ENCODE data around the gene SMIM41.

Gene SMIM41

DNA sequence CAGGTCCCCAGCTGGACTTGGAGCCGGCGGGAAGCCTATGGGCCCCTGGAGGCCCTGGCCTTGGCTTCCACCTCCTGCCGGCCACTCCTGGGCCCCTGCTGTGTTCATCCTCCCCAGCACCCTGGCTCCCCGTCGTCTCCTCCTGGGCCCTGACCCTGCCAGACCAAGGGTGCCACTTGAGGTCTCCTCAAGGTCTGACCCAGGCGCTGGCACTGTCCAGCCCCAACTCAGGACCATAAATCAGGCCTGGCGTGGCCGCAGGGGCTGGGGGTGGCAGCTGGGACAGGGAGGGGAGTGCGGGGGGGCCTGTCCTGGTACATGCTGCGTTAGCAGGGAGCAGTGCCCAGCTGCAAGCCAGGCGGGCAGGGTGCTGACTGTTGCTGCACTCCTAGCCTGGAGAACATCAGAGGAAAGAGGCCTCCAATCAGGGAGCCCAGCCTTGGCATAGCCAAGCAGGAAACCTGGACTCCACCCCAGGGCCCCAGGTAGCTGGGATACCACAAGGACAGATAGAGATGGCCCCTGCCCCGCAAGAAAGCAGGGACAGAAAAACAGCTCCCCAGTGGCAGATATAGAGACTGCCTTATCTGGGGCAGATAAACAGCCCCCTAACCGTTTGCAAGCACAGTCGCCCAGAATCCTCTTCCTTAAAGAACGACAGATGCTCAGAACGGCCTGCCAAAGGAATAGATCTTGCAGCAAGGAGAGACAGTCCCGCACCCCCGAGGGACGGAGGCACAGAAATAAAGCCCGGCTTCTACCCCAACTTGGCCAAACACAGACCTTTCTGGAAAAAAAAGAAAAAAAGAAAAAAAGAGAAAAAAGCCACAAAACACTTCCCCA, 16.2 kb upstream of the SMIM41 start:
- DNase-seq, result no peak

DNA sequence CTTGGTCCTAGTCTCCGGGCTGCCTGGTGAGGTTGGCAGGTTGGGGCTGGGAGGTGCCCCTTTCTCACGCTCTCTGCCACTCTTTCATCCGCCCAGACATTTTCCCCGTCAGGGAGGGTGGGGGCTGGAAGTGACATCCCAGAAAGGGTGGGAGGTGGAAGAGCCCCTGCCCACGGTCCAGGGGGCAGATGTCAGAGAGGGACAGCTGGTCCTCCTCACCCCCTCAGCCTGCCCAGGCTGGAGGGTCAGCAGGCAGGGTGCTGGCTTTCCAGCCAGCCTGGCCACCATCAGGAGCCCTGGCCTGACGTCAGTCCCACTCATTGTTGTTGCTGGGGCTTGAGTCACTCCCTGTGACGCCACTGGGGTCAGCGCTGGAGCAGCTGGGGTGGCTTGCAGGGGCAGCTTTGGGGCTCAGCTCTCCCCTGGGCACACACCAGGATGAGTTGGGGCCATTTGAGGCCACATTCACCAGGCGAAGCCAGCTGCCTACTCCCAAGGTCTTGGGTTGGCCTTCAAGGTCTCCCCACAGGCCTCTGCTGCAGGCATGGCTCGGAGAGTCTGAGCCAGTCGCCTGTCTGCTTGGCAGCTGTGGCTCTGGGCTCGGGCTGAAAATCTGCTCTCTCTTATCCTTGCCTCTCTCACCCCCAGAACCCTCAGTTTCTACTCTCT, 15.4 kb upstream of the SMIM41 start:
- no peak for DNase-seq

- no peak for DNase-seq
These were observed 13.0 kb upstream of the SMIM41 start for GRCh38 chr12:52066346-52067080.

DNA sequence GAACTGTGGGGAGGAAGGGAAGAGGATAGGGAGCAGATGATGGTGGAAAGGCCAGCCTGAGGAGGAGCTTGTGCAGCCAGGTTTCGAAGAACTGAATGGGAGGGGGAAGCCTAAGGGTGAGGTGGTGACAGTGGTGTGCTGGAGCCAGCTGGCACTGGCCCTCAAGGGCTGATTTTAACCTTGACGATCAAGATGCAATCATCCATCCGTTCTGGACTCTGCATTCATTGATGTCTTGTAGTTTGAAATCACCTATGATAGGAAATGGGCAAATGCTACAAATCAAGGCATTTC, 12.5 kb upstream of the SMIM41 start:
- no peak for DNase-seq

- peak; percentile 72 for DNase-seq
These were observed 9.9 kb upstream of the SMIM41 start, which contains the start of gene ATG101 for GRCh38 chr12:52069327-52070184. Gene ATG101, plus strand, starts transcription at chr12:52069978. Its CDS starts 3,673 bp downstream, at chr12:52073651.

DNA sequence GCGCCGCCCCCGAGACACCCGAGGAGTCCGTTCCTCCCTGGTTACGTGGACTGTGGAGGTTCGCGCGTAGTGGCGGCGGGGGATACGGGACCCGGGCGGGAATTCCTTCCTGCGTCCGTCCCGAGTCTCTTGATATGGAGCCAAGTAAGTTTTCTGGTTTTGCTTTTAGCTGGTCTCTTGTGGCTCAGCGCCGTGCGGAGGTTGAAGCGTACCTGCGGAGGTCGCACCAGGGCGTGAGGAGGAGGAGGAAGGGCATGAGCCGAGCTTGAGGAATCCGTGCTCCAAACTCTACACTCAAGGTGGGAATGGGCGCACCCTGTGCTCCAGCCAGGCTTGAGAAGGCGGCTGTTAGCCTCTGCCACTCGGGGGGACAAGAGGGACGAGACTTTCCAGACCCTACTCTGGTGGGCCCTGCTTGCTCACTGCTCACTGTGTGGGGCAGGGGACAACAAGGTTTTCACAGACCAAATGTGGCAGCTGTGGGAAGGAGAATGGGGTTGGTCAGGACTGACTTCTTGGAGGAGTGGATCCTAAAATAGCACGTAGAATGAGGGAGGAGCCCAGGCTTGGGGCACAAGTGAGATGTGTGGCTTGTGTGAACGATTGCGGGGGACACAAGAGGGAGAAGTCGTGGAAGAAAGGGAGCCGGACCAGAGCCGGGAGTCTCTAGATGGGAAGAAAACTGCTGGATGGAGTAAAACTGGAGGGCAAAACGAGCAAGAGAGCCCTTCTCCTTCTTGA, 9.1 kb upstream of the SMIM41 start:
- no peak for DNase-seq

DNA sequence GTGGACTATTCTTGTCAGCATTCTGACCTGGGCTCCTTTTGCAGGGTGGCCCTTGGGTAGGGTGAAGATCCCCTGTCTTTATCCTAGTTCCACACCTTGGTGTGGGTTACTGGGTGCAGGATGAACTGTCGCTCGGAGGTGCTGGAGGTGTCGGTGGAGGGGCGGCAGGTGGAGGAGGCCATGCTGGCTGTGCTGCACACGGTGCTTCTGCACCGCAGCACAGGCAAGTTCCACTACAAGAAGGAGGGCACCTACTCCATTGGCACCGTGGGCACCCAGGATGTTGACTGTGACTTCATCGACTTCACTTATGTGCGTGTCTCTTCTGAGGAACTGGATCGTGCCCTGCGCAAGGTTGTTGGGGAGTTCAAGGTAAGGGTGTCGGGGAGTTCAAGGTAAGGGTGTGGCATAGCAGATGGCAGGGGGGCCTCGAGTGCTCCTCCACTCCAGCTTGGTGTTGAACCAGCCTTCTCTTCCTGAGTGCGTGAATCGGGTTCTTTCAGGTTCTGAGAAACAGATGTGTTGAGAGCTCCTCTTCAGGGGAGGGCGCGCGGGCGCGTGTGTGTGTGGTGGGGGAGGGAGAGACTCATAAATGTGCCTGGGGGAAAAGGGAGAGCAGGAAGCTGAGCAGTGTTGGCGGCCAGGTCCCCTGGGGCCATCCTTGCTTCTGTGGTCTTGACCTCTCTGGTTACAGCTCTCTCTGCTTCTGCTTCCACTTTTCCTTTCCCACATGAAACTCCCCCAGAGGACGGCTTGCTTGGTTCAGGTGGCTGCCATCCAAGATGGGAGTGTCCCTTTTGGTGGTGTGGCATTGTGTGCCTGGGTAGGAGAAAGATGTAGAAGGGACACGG, 5.7 kb upstream of the SMIM41 start:
- no peak for DNase-seq

- no peak for DNase-seq
These were observed 4.4 kb upstream of the SMIM41 start for GRCh38 chr12:52074971-52075724.

DNA sequence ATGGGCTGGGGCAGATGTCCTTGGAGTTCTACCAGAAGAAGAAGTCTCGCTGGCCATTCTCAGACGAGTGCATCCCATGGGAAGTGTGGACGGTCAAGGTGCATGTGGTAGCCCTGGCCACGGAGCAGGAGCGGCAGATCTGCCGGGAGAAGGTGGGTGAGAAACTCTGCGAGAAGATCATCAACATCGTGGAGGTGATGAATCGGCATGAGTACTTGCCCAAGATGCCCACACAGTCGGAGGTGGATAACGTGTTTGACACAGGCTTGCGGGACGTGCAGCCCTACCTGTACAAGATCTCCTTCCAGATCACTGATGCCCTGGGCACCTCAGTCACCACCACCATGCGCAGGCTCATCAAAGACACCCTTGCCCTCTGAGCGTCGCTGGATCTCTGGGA, 2.7 kb upstream of the SMIM41 start:
- DNase-seq, result no peak

- no peak for DNase-seq
These were observed 1.2 kb upstream of the SMIM41 start for GRCh38 chr12:52078276-52078675.

- no peak for DNase-seq
These were observed 1.1 kb downstream of the SMIM41 start for GRCh38 chr12:52080403-52081251.

GRCh38 chr12:52081263-52081733, 1.8 kb downstream of the SMIM41 start:
- DNase-seq, result no peak

- DNase-seq, result no peak
These were observed 2.6 kb downstream of the SMIM41 start for GRCh38 chr12:52082026-52082668.

DNA sequence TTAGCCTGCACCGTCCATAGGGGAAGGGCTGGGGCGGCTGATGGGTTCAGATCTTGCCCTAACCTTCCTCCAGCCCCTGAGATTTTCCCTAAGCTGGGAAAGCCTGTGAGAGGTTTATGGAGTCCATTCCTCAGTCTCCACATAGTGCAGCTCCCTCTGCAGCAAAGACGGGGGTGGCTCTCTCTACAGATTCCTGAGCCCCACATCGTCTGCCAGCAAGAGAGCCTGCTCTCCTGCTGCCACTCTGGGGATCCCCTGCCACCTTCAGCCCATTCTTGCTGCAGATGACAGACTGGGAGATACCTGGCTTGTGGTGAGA, 3.1 kb downstream of the SMIM41 start:
- no peak for DNase-seq

DNA sequence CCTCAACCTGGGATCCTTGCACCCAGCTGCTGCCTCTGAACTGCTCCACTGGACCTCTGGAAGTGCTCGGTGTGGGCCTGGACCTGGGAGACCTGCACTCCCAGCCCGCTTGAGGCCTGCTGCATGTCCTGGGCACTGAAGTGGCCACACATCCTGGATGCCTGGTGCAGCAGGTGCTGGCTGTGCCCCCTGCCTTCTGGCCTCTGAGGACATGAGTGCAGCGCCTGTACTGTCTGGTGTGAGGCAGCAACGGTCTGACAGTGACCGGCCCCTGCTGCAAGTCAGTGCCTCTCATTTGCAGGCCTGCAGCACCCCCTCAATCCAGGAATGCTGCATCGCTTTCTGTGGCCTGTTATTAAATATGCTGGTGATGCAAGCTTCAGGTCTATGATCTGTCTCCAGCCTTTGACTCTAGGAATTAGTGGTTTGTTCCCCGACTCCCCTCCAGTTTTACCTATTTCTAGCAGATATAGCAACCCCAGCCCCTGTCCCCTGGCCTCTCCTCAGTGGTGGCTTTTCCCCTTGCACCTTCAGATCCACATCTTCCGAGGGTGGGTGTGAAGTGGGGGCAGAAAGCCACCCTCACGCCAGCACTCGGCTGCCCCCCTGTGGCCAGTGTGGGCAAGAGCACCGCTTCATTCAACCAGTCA, 3.6 kb downstream of the SMIM41 start:
- DNase-seq, result peak; percentile 68

DNA sequence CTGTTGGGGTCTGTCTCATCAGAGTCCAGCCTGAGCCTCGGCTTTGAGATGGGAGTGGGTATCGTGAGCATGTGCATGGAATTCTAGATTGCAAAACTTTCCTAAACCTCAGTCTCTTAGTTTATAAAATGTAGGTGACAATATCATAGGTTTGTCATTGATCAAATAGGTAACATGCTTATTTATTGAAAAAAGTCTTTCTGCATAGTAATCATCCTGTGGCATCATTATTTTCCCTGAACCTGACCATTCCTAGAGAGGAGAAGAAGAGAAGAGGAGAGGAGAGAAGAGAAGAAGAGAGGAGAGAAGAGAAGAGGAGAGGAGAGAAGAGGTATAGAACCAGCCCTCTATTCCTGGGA, 4.1 kb downstream of the SMIM41 start:
- no peak for DNase-seq

DNA sequence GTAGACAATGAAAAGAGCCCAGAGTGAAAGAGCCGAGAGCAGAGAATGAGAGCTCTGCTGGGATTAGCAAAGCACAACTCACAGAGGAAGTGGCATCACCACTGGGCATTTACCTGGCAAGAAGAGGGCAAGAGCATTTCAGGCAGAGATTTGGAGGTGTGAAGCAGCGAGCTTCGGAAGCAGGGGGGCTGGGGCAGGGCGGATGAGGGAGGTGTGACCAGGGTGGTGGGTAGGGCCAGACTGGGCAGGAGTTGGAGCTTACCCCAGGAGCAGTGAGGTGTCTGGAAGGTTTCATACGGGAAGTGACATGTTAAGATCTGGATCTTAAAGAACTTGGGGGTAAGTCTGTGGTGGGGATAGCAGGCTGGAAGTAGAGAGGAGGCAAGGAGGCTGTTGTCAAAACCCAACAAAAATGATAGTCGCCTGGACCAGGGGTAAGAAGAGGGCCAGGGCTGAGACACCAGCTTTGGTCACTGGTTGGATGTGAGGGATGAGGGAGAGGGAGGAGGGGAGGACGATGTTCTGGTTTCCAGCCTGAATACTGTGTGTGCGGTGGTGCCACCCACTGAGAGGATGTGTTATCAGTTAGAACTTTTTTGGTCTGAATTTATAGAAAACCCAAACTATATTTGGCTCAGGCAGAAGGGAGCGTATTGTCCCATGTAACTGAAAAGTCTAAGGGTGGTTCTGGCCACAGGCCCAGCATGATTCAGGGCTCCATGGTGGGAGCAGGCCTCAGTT, 5.2 kb downstream of the SMIM41 start:
- DNase-seq, result no peak

All from effector CD8-positive, alpha-beta T cell (primary cell).